Forelimb muscle (tissue), 1 donor: ENCODE results near the gene SNX9. TPM values are rescaled to one million over a fixed set of nuclear protein-coding genes. Genes with fewer than 3 reads are reported as not detected.

Source experiments
- DNase-seq: peaks from one replicate; pipeline ENCODE4 v3.0.0-alpha.2; 2013; ENCODE audit warnings: low read depth
- polyA plus RNA-seq: library from polyadenylated mRNA; unstranded; fragments of 120-200 nt; gene quantifications from one replicate; pipeline ENCODE4 v1.2.1, GENCODE V29; 2013; ENCODE audit not compliant: insufficient read length

Gene SNX9
- polyA plus RNA-seq, 1 donor = 19.8 TPM

GRCh38 chr6:157978021-157978783 is 155.2 kb downstream of the SNX9 start:
- DNase-seq = no peak

- DNase-seq = no peak
These were observed 157.5 kb downstream of the SNX9 start for GRCh38 chr6:157980288-157981131.

GRCh38 chr6:157981132-157981394 is 158.0 kb downstream of the SNX9 start:
- DNase-seq = no peak

GRCh38 chr6:157981395-157982101 is 158.5 kb downstream of the SNX9 start, which contains the start of gene SYNJ2:
Gene SYNJ2 (plus strand): TSS chr6:157981863. CDS start chr6:157981962, 99 bp downstream.
- DNase-seq = no peak

GRCh38 chr6:157982102-157982562 is 159.1 kb downstream of the SNX9 start:
- DNase-seq = no peak

GRCh38 chr6:157982563-157983405 is 159.7 kb downstream of the SNX9 start:
- DNase-seq = no peak

- DNase-seq = no peak
These were observed 160.5 kb downstream of the SNX9 start for GRCh38 chr6:157983406-157984119.

GRCh38 chr6:157984128-157984527 is 161.1 kb downstream of the SNX9 start:
- DNase-seq = no peak

GRCh38 chr6:157984686-157985225 is 161.7 kb downstream of the SNX9 start:
- DNase-seq = no peak

GRCh38 chr6:157985378-157986155 is 162.5 kb downstream of the SNX9 start:
- DNase-seq = no peak

- DNase-seq = no peak
These were observed 165.0 kb downstream of the SNX9 start for GRCh38 chr6:157987788-157988699.

GRCh38 chr6:157988700-157989063 is 165.6 kb downstream of the SNX9 start:
- no peak for DNase-seq

- no peak for DNase-seq
These were observed 166.7 kb downstream of the SNX9 start for GRCh38 chr6:157989541-157990289.

- no peak for DNase-seq
These were observed 167.4 kb downstream of the SNX9 start for GRCh38 chr6:157990321-157991066.

GRCh38 chr6:157991067-157991432 is 168.0 kb downstream of the SNX9 start:
- no peak for DNase-seq

- no peak for DNase-seq
These were observed 170.0 kb downstream of the SNX9 start for GRCh38 chr6:157993076-157993475.

GRCh38 chr6:157994125-157994795 is 171.2 kb downstream of the SNX9 start:
- no peak for DNase-seq
